ENCODE measurements around the gene SPDYE4. TPM values are rescaled to one million over a fixed set of nuclear protein-coding genes. Genes with fewer than 3 reads are reported as not detected.

Gene SPDYE4
- total RNA-seq, 6 experiments from 2014 or later, result not detected

- TF ChIP-seq CTCF (IDR thresholded peaks at IDR 0.05) (no peak), POLR2A (IDR thresholded peaks at IDR 0.05) (no peak)
- Histone ChIP-seq H3K36me3 (no peaks in the 10 kb centered on the region), H3K27ac (no peak overlapping the region), H3K27me3 (no peaks in the 10 kb centered on the region), H3K9me3 (no peaks in the 10 kb centered on the region), H3K4me3 (no peak overlapping the region), H3K4me1 (peaks cover 0 to 3% (median 0%) of the 10 kb centered on the region in 4 donors)
- intact Hi-C loops (cut with DNase I), result loop anchor here (10.0 kb wide), 3 partner anchors 177 to 337 kb away; no protein-coding TSS in a partner anchor
- DNase-seq (no peak), ATAC-seq (no peak)
- WGBS (ENCODE audit: insufficient coverage, low coverage, low lambda C conversion rate, missing lambda C conversion rate), result no CpG with 5 or more reads among the region's 17 CpGs
These were observed 17.0 kb downstream of the SPDYE4 start for GRCh38 chr17:8741366-8741765.

DNA sequence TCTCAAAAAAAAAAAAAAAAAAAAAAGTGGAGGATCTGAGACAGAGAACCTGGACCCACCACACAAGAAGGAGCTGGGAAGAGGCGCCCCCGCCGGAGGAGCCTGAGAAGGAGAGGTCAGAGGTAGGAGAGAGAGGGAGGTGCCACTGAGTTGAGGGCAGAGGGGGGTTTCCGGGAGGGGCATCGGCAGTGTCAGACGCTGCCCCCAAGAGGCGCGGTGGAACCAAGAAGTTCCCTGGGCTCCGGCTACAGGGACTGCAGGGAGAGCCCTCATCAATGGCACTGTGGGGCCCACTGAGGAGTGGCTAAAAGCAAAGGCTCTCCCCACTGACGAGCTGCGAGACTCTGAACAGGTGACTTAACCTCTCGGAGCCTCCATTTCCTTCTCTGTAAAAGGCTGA lies 17.9 kb downstream of the SPDYE4 start:
- Histone ChIP-seq H3K36me3 (no peaks in the 10 kb centered on the region), H3K4me3 (no peak overlapping the region), H3K27me3 (no peaks in the 10 kb centered on the region), H3K9me3 (no peaks in the 10 kb centered on the region), H3K4me1 (no peaks in the 10 kb centered on the region), H3K27ac (no peak overlapping the region)
- ATAC-seq (no peak), DNase-seq (no peak)
- TF ChIP-seq CTCF (IDR thresholded peaks at IDR 0.05) (no peak), POLR2A (IDR thresholded peaks at IDR 0.05) (no peak)
- WGBS (ENCODE audit: insufficient coverage, low coverage, low lambda C conversion rate, missing lambda C conversion rate), result 45% methylated on average over 4 of the region's 12 CpGs
- intact Hi-C loops (cut with DNase I), result loop anchor here (10.0 kb wide), 3 partner anchors 176 to 336 kb away; no protein-coding TSS in a partner anchor

DNA sequence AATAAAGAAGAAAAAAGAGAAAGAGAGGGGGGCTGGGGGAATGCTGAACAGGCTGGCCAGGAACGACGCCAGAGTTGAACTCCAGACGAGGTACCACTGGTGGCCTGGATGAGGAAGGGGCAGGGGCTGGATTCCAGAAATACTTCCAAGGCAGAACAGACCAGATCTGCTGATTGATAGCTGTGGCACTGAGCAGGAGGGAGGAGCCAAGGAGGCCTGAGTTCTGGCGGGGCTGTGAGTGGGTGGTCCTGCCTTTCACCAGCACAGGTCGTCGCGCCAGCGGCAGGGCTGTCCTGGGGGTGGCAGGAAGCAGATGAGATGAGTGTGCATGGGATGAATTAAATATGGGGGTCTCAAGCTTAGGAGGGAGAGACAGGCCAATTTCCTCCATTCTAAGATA lies 19.2 kb downstream of the SPDYE4 start:
- Histone ChIP-seq H3K27ac (no peak overlapping the region), H3K36me3 (no peaks in the 10 kb centered on the region), H3K9me3 (no peaks in the 10 kb centered on the region), H3K4me1 (no peaks in the 10 kb centered on the region), H3K4me3 (no peak overlapping the region), H3K27me3 (no peaks in the 10 kb centered on the region)
- no peak for TF ChIP-seq CTCF (IDR thresholded peaks at IDR 0.05)
- no peak for TF ChIP-seq POLR2A (IDR thresholded peaks at IDR 0.05)
- DNase-seq, result no peak
- WGBS (ENCODE audit: insufficient coverage, low coverage, low lambda C conversion rate, missing lambda C conversion rate), result 33% methylated on average over 6 of the region's 8 CpGs
- intact Hi-C loops (cut with DNase I), result no loop called here
- ATAC-seq, result no peak

DNA sequence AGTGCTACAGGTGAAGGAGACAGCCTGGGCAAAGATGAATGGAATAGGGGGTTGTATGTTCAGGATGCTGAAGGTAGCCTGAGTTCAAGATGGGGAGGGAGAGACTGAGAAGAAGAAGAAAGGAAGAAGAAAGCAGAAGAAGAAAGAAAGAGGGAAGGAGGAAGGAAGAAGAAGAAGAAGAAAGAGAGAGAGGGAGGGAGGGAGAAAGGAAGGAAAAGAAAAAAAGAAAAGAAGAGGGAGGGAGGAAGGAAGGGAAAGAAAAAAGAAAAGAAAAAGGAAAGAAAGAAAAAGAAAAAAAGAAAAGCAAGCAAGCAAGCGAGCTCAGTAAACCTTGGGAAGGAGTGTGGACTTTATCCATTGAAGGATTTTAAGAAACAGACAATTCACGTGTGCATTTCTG lies 21.6 kb downstream of the SPDYE4 start:
- intact Hi-C loops (cut with DNase I), result no loop called here
- Histone ChIP-seq H3K4me3 (no peak overlapping the region), H3K4me1 (no peaks in the 10 kb centered on the region), H3K36me3 (no peaks in the 10 kb centered on the region), H3K27ac (no peak overlapping the region), H3K27me3 (no peaks in the 10 kb centered on the region), H3K9me3 (no peaks in the 10 kb centered on the region)
- TF ChIP-seq CTCF (IDR thresholded peaks at IDR 0.05) (no peak), POLR2A (IDR thresholded peaks at IDR 0.05) (no peak)
- ATAC-seq, result no peak
- WGBS (ENCODE audit: insufficient coverage, low coverage, low lambda C conversion rate, missing lambda C conversion rate), result 64% methylated on average over 2 of the region's 2 CpGs
- no peak for DNase-seq

DNA sequence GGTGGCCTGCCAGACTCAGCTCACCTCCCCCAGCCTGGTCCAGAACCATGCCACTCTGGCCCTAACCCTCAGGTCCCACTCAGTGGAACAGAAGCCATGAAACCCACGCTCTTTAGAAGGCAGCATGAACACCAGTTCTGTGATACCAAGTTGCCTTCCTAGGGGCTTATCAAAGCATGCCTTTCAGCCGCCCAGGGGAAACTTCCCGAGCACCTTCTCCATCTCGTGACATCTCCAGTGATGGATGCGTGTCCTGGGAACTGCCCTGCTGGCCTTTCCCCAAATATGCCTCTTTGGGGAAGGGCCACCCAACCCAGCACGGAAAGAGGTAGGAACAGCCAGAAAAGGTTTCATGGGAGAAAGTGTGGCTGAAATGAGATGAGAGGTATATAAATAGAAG lies 22.0 kb downstream of the SPDYE4 start:
- intact Hi-C loops (cut with DNase I), result no loop called here
- H3K4me1 ChIP-seq, result no peaks in the 10 kb centered on the region
- H3K4me3 ChIP-seq, result no peak overlapping the region
- H3K27me3 ChIP-seq, result no peaks in the 10 kb centered on the region
- TF ChIP-seq POLR2A (IDR thresholded peaks at IDR 0.05) (no peak), CTCF (IDR thresholded peaks at IDR 0.05) (no peak)
- no peaks in the 10 kb centered on the region for H3K36me3 ChIP-seq
- WGBS (ENCODE audit: insufficient coverage, low coverage, low lambda C conversion rate, missing lambda C conversion rate), result 57% methylated on average over 5 of the region's 6 CpGs
- no peaks in the 10 kb centered on the region for H3K9me3 ChIP-seq
- no peak overlapping the region for H3K27ac ChIP-seq
- no peak for DNase-seq
- no peak for ATAC-seq
